Activated T-helper 1 cell treated with Interleukin-2 at 50 U/mL for 16 hours (primary cell): ENCODE results near the gene SYNE3.

Experiments used
- DNase-seq: peaks from one replicate; pipeline ENCODE4 v3.0.0-alpha.2; 2020; ENCODE audit warnings: low read depth

Gene SYNE3

DNA sequence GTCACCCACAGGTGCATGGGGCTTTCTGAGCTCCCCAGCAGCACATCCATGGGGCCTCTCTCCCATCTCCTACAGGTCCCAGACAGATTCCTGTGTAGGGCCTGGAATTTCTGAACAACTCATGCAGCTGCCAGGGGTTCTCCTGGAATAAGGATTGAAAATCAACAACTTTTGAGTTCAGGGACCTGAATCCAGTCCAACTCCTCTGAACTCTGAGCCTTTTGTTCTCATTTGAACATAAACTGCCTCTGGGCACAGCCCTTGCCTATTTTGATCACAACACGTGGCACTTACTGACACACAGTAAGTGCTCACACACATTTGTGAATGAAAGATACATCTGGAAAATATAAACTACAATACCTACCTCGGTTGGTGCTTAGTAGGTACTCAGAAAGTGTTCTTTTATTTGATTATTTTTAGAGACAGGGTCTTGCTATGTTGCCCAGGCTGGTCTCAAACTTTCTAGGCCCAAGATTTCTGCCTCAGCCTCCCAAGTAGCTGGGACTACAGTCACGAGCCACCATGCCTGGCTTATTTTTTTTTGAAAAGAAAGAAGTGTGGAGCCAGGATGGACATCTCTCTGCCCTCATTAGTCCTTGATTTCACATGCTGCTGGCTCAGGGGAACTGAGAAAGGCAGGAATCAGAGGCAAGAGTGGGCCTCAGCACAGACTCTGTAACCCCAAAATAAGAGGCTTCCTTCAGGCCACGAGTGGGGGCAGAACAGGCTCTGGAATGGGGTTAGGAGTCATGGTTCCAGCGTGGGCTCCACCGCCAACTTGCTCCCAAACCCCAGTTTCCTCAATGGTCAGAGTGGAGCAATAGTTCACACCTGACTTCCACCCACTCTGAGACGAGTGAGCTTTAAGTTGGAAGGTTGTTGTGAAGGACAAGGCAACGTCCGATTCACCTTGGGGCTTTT lies 27.0 kb downstream of the SYNE3 start:
- DNase-seq = no peak

DNA sequence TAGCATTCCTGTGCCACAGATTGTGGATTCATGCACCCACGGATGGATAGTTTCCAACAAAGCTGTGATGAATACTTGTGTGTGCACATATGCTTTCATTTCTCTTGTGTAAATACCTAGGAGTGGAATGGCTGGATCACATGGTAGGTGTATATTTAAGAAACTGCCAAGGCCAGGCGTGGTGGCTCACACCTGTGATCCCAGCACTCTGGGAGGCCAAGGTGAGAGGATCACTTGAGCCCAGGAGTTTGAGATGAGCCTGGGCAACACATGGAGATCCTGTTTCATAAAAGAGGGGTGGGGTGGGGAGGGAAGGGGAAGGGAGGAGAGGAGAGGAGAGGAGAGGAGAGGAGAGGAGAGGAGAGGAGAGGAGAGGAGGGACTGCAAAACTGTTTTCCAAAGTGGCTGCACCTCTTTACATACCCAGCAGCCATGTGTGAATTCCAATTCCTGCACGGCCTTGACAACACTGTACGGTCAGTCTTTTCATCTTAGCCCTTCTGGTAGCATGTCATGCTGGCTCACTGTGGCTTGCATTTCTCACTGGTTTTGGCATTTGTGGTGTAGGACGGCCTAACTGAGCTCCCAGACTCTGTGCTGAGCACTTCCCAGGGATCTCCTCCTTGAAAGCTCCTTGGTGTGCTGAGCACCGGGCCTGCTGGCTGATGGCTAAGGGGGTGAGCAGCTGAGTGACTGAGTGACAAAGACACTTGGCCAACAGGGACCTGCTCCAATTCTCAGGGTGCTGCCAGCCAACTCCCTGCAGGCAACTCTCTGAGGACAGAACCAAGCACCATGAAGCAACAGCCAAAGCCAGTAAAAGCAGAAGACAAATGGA lies 27.9 kb downstream of the SYNE3 start:
- no peak for DNase-seq

DNA sequence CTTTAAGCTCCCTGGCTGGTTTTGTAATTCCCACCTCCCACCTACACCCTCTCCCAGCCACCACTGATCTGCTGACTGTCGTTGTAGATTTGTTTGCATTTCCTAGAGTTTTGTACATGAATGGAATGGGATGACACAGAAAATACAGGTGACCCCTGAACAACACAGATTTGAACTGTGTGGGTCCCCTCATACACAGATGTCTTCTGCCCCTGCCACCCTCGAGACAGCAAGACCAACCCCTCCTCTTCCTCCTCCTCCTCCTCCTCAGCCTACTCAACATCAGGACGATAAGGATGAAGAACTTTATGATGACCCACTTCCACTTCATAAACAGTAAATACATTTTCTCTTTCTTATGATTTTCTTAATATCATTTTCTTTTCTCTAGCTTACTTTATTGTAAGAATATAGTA lies 28.8 kb downstream of the SYNE3 start:
- DNase-seq = no peak

DNA sequence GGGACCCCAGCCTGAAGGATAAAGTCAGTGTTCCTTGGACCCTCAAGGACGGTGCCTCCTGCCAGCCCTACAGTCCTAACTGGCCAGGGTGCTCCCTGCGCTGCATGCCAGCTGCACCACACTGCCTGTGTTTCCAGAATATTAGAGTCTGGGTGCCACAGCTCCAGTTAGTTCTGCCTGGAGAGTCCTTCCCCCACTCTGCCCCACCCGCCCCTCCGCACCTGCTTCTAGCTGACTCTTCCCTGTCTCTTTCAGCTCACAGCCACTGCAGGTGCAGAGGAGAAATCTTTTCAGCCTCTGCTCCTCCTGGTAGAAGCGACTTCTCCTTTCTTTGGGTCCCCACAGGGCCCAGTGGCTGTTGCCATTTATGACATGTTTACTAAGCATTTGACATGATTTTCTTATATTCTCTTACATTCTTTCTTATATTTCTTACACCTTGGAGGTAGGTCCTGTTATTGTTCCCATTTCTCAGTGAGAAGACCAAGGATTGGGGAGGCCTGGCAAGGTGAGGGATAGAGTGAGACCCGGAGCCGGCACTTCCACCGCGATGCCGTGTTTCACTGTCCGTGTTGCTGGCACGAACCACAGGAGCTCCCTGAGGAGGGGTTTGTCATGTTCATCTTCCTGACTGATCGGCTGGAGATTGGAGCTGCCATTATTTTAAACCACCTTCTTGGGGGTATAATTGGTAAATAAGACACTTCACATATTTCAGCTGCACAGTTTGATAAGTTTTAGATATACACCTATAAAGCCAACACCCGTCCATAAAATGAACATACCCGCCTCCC lies 29.4 kb downstream of the SYNE3 start:
- no peak for DNase-seq

DNA sequence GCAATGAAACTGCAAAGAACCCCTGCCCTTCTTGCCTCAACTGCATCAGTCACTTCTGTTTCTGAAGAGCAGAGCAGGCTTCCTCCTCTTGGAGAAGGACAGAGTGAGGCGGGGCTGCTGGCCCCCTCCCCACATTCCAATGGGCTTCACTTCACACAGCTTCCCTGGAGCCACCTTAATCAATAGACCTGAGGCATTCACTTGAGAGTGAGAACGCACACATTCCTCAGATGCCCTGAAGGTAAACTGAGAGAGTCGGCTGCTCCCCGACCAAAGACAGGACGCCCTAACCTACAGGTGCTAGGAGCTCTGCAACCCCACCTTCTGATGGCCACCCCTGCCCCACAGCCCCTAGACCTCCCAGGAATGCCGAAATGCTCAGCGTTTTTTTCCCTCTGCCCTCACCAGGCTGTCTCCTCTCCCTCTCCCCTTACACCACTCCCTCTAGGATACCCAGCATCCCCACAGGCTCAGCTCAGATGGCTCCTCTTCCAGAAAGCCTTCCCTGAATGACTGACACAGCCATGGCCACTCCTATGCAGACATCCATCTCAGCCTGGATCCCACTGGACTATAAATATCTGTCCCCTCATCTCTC lies 31.1 kb downstream of the SYNE3 start:
- DNase-seq = no peak

DNA sequence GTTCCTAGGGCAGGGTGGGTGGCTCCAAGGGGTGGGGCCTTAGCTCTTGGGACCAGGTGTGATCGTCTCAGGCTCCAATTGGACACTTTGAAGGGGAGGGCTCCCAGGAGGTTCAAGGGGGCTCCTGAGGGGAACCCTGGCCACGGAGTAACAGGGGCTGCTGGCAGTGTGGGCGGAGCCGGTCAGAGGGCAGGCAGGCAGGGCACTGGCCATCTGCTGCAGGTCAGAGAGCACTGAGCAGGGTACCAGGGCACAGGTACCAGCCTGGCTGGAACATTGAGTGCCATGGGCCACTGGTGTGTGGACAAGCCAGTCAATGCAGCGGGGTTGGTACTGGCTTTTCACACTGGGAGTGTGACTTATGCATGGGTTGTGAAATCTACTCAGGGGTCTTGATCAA lies 32.2 kb downstream of the SYNE3 start:
- DNase-seq = no peak

DNA sequence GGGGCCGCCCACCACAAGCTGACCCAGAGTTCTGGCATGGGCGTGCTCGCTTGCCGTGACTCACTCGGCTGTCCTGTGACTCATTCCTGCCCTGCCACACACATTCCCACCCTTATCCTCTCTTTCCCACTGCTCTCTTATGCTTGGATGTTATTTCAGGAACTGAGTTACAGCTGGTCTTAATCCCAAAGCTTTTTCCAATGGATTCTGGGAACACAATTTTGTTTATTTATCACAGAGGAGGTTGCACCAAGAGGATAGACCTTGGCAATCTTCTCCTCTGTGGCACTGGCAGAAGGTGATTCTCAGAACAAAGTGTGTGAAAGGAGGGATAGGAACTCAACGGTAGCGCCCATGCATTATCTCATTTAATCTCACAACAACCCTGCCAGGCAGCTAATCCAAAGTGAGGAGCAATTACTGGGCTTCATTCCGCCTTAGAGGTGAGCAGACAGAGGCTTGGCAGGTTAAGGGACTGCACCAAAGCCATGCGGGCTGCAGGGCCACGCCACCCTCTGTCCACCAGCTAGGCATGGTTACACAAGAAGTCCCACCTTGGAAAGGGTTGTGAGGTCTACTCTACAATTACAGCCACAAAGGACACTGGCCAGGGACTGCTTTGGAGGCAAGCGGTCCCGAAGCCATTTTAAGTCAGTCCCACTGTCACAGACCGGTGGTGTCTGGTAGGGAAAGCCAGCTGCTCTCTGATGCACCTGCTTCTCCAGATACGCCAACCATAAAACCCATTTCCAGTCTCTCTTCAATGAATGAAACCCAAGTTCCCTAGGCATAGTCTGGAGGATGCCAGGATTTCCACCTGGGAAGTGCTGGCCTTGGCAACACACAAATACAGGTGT lies 32.9 kb downstream of the SYNE3 start:
- DNase-seq = no peak

DNA sequence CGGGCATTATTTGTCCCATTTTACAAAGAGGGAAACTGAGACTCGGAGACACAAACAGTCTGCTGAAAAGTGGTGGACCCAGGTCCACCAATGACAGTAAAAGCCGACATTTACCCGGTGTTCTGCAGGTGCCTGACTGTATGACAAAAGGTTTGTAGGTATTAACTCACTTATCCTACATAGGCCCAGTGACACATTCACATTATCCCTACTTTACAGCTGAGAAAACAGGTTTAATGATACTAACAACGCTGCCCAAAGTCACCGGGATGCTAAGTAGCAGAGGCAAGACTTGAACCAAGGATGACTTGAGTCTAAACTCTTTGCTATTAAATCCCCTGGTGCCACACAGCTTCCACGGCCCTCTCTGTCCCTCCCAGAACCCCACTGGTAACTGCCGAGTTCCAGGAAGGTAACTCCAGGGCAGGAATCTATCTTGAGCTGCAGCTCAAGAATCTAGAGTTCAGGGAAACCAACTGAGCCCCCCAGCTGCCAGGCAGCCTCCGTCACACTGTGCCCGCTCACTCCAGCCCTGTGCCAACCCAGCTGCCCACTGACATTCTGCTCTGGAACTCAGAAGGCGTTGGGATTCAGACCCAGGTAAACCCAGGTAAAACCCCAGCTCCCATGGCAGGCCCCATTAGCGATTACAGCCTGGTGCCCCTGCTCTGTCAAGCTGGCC lies 33.7 kb downstream of the SYNE3 start:
- no peak for DNase-seq

DNA sequence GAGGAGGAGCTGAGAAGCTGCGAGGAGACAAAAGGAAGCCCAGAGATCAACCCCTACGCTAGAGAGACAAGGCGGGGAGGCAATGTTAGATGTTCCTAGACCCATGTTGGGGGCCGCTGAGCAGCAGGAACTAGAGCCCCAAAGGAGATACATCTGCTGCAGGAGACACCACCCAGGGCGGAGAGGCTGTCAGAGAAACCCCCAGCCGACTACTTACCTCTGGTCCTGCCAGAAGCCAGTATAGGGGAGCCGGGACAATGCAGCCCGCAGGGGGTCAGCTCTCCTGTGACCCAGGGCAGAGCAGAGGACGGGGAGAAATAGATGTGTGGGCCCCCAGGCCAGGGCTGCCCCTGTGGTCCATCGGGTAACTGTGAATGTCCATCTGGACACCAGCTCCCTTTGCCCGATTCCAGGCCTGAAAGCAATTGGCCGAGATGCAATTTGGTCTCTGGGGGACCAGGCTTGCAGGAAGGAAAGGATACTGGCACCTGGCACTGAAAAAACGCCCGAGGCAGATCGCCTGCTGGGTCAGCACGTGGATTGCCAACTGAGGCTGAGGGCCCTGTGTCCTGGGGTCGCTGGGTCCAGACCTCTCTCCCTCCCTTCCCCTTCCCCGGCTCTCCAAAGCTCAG lies 34.9 kb downstream of the SYNE3 start:
- no peak for DNase-seq

DNA sequence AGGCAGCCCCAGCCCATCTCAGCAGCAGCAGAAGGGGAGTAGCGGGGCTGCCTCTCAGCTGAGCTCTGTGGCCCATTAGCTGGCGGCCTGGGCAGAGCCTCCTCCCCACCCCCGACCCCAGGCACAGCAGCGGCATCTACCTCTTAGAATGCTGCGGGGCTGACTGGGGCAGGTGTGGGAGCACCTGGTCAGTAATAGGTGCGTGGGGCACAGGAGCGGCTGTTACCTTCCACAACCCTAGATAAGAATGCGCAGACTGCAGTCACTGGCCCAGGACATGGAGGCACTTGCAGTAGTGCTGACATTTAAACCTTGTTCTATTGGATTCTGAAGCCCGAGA lies 35.6 kb downstream of the SYNE3 start:
- DNase-seq = no peak

DNA sequence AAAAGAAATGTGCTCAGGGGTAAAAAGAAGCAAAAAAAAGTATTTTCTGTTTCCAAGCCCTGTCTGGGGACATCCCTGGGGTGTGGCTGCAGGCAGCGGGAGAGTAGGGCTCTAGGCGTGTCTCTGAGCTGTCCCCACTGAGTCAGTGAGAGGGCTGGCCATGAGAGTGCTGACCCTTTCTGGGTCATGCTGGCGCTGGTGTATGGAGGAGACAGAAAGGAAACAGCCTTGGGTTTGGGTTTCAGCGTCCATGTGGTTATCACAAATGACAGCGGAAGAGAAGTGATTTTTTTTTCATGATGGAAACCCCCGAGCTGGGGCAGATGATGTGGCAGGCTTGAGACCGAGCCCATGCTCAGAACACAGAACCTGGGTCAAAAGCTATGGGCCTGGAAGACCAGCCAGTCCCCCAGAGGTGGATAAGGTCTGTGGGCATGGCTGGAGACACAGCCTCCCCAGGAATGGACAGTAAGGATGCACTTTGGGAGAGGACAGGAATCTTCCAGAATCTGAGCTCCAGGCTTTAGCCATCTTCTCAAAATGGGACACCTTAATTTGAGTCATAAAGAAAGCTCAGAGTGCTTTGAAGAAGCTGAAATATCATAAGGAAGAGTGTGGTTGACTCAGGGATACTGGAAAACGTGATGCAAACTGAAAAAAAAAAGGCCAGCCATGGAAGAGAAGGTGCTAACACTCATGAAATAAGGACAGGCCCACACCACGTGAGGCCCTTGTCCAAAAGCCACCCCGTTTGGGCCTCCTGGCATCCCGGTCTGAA lies 36.2 kb downstream of the SYNE3 start:
- peak; percentile 21 for DNase-seq

DNA sequence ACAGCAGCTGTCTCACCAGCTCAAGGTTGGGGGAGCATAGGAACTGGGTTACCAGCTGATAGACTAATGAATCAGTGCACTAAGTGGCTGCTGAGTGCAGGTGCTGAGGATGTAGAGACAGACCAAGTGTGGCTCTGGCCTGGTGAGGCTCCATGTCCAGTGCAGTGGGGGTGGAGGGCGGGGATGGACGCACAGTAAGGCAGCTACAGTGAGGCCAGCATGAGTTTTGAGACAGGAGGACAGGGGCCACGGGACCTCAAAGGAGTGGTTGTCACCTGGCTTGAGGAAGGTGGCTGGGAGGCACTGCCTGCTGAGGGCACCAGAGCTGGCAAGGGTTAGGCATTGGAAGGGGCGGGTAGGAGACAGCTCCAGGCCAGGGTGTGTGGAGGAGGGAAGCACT lies 37.0 kb downstream of the SYNE3 start:
- DNase-seq = no peak

DNA sequence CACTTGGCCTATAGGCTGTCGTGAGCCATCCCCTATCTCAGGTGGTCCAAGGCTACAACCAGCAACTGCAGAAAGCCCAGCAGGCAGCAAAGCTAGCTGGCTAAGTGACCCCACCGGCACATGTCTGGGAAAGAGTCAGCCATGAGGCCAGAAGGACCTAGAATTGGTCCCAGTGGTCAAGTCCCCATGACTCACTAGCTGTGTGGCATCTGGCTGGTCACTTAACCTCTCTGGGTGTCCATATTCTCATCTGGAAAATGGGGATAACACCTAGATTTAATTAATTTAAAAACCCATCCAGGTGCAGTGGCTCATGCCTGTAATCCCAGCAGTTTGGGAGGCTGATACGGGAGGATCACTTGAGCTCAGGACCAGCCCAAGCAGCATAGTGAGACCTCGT lies 37.6 kb downstream of the SYNE3 start:
- DNase-seq = no peak

DNA sequence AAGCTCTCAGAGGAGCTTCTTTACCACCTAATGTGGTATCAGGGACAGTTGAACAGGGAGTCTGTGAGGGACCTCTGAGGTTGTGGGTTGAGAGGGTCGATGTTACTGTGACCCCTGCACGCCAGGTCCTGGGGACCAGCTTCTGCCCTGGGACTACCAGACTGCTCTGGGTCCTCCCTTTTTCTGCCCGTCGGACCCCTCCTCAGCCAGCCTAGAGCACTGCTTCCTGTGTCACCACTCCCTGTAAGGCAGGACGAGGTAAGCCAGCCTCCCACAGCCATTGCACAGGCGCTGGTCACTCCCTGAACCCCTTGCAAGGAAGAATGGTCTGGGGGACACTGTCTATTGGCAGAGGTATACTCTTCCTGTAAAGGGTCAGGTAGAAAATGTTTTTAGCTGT lies 38.1 kb downstream of the SYNE3 start:
- DNase-seq = no peak

DNA sequence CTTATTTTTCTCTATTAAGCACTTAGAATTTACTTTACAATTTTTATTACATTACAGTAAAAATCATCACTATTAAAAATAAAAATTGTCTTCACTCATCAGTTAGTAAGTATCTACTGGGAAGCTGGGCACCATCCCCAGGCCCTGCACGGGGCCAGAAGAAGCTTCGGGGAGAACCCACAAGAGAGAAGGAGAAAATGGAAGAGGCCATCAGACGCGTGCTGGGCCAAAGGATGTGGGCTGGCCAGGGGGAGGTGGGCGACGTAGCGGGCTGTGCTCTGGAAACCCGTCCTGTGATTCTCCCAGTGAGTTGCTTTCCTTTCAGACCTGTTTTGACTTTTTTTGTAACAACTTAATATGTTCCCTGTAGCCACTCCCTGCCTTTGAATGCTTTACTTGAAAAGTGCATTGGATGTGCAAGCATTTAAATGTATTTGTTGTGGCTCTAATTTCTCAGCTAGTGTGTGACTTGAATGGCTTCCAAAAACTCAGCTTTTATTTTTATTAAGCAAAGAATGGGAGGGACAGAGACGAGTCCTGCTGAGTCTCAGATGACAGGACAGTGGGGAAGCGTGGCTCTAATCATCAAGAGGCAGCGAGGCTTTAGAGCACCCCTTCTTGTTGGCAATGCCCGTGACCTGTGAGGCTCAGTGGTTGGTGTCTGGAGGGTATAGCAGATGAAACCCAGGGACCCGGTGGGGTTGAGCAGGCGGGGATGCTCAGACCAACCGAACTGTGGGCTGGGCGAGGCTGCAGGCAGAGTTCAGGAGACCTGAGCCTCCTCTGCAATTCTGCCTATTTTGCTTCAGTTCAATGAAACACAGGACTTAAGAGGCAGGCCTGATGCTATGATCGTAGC lies 38.8 kb downstream of the SYNE3 start:
- no peak for DNase-seq

DNA sequence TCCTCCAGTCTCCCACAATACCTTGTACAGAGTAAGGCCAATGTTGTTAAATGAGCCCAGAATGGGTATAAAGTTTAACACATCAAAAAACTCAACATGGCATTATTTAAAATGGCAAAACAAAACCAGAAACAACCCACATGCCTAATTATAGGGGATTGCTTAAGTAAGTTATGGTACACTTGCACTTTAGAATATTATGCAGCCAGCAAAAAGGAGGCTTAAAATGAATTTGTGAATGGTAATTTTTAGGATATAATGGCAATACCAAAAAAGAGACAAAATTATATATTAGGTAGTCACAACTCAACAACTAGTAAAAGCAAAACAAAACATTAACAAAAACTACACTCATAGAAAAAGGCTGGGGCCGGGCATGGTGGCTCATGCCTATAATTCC lies 39.7 kb downstream of the SYNE3 start:
- no peak for DNase-seq

DNA sequence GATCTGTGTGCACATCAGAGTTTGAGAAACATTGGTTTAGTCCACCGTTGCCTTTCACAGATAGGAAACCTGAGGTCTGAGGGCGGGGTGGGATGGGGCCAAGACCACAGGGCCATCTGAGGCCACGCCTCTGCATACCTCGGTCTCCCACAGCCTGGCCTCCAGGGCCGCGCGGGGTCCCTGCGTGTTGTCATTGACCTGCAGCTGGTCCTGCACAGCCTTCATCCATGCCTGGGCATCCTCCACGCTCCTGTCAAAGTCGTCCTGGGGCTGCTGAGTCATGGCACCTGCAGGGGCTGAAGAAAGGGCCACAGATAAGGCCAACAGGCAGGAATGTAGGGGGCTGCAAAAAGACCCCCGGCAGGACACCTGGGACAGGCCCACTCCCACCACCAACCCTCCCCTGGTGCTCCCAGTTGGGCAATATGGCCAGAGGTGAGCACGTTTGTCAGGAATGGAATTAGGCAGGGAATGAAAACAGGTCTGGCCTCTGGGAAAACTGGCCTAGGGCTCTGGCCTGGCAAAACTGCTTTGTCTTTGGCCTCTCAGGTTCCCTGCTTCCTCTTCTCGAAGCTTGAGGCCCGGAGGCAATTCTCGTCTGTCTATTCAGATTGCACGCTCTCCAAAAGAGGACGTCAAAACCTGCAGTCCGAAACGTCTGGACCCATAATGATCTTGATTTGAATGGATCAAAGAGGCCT lies 40.8 kb downstream of the SYNE3 start:
- no peak for DNase-seq

DNA sequence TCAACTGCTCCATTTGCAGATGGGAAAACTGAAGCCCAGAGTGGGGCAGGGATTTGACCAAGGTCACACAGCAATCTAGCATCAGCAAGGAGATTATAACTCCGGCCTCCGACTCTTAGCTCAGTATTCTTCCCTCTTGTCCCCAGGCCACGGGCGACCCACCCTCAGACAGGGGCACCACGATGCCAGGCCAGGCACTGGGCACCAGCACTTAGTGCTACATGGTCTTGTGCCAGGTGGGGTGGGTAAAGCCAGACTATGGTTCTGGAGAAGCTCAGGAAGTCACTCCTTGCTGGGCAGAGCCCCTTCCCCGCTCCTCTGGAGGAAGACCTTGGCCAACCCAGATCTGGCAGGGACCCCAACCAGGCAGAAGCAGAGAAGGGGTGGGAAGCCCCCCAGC lies 41.5 kb downstream of the SYNE3 start:
- DNase-seq = no peak
